22Rv1 (cell line): Measurements from ENCODE around the gene CLSTN3.

Experiments
- CTCF ChIP-seq: fragments of 450-650 bp; IDR thresholded peaks from 2 replicates; pipeline ENCODE4 v1.5.1; 2017; ENCODE audit warnings: mild to moderate bottlenecking
- ZFX ChIP-seq: fragments of 450-650 bp; IDR thresholded peaks from 2 replicates; pipeline ENCODE4 v1.6.1; 2017; ENCODE audit warnings: antibody characterized with exemption, borderline replicate concordance

DNA sequence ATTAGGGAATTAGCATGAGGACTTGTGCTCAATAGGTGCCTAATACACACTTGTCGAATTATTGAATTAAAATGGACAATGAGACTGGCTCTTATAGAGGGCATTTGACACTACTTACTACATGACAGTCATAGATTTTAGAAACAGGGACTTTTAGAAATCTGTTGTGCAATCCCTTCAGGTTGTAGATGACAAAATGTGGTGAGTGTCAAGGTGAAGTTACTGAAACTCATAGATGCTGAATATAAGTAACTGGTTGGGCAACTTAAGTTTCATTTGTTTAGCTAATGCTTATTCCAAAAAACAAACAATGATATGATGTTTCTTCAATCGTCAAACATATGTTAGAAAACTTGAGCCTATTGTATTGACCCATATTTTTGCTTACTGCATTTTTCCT, 46.4 kb downstream of the CLSTN3 start:
- TF ChIP-seq CTCF = no peak
- TF ChIP-seq ZFX = no peak
